Inferior parietal cortex (tissue), 1 donor: Measurements from ENCODE around the gene SLC4A8.
"Not testable (repeated sequence)": the region's sequence is repeated elsewhere in the genome, so short reads cannot be mapped to it uniquely, and the experiment has no call there.

Experiments used
- DNase-seq: peaks from one replicate; pipeline ENCODE4 v3.0.0-alpha.2; 2016; ENCODE audit errors: extremely low spot score

Gene SLC4A8

GRCh38 chr12:51429700-51430099, 5.1 kb downstream of the SLC4A8 start:
- no peak for DNase-seq

GRCh38 chr12:51430196-51430895, 5.7 kb downstream of the SLC4A8 start:
- no peak for DNase-seq

GRCh38 chr12:51432921-51433320, 8.3 kb downstream of the SLC4A8 start:
- no peak for DNase-seq

- DNase-seq = no peak
Measured at GRCh38 chr12:51434305-51434704, 9.7 kb downstream of the SLC4A8 start.

- DNase-seq = no peak
Measured at GRCh38 chr12:51437431-51437830, 12.8 kb downstream of the SLC4A8 start.

- DNase-seq = no peak
Measured at GRCh38 chr12:51439330-51439729, 14.7 kb downstream of the SLC4A8 start.

- DNase-seq = peak; percentile 78
Measured at GRCh38 chr12:51441583-51441982, 17.0 kb downstream of the SLC4A8 start.

GRCh38 chr12:51442324-51442723, 17.7 kb downstream of the SLC4A8 start:
- DNase-seq = peak; percentile 55

GRCh38 chr12:51443573-51443972, 18.9 kb downstream of the SLC4A8 start:
- no peak for DNase-seq

GRCh38 chr12:51448618-51449256, 24.1 kb downstream of the SLC4A8 start:
- DNase-seq = no peak

- DNase-seq = no peak
Measured at GRCh38 chr12:51449580-51450246, 25.1 kb downstream of the SLC4A8 start.

- DNase-seq = no peak
Measured at GRCh38 chr12:51450333-51450732, 25.7 kb downstream of the SLC4A8 start.

GRCh38 chr12:51450806-51451205, 26.2 kb downstream of the SLC4A8 start:
- no peak for DNase-seq

GRCh38 chr12:51454016-51454415, 29.4 kb downstream of the SLC4A8 start:
- not testable (repeated sequence) for DNase-seq

- not testable (repeated sequence) for DNase-seq
Measured at GRCh38 chr12:51455050-51455449, 30.4 kb downstream of the SLC4A8 start.

GRCh38 chr12:51458635-51459034, 34.0 kb downstream of the SLC4A8 start:
- no peak for DNase-seq

- DNase-seq = no peak
Measured at GRCh38 chr12:51460519-51460918, 35.9 kb downstream of the SLC4A8 start.

- DNase-seq = no peak
Measured at GRCh38 chr12:51465491-51465890, 40.9 kb downstream of the SLC4A8 start.

GRCh38 chr12:51470116-51470515, 45.5 kb downstream of the SLC4A8 start:
- no peak for DNase-seq

GRCh38 chr12:51471111-51471864, 46.7 kb downstream of the SLC4A8 start:
- DNase-seq = no peak

GRCh38 chr12:51472984-51473383, 48.4 kb downstream of the SLC4A8 start:
- DNase-seq = no peak

GRCh38 chr12:51473947-51474346, 49.3 kb downstream of the SLC4A8 start:
- no peak for DNase-seq
